T-cell (primary cell): ENCODE data around the gene HOXD13. TPM values are rescaled to one million over a fixed set of nuclear protein-coding genes. Genes with fewer than 3 reads are reported as not detected.
A peak's percentile ranks its signal among the peaks of the same experiment; 100 is the strongest.

ENCODE experiments used
- ATAC-seq, 4 experiments: fragments of 200-7000 bp in 3 of 4; fragments of 150-1000 bp in 1 of 4; cut with Tn5 transposase; replicated peaks in 1 of 4; 1 replicate in 3 of 4; 2 replicates in 1 of 4; pipeline ENCODE4 v1.10.0; 2021; ENCODE audit warnings: moderate library complexity in 3 of 4, mild to moderate bottlenecking in 2 of 4, moderate number of reproducible peaks in 1 of 4
- CTCF ChIA-PET, 2 donors: fragments of 300-600 bp; sonication (Branson Sonifier 250); formaldehyde crosslinking; loops; one replicate each; lab custom pipeline; 2022; ENCODE audit warnings: antibody characterized with exemption in 2 of 2; lab: Charles Lee
- POLR2A ChIA-PET, 2 donors: fragments of 300-600 bp; sonication (Branson Sonifier 250); formaldehyde crosslinking; loops; one replicate each; lab custom pipeline; 2022; ENCODE audit warnings: antibody characterized with exemption in 2 of 2; lab: Charles Lee
- DNase-seq, 35 experiments: peaks; one replicate each; pipeline versions ENCODE4 v3.0.0 to v3.0.0-alpha.2; 2013 to 2023
- H3K27ac ChIP-seq: one replicate; pipeline ENCODE4 v1.5.1; 2013; ENCODE audit warnings: low read length
- H3K27me3 ChIP-seq, 2 experiments: replicated peaks in 1 of 2; 1 replicate in 1 of 2; 2 replicates in 1 of 2; pipeline versions ENCODE4 v1.6.1 to v1.7.0; 2013; ENCODE audit warnings: low read length in 1 of 2, mixed read lengths in 1 of 2; ENCODE audit not compliant: control insufficient read depth in 2 of 2, insufficient read depth in 2 of 2; ENCODE audit errors: extremely low read depth in 1 of 2
- H3K36me3 ChIP-seq, 2 donors: 1 replicate in 1 of 2; 2 replicates in 1 of 2; pipeline versions ENCODE4 v1.6.1 to v1.7.0; 2013; ENCODE audit warnings: low read length in 1 of 2; ENCODE audit not compliant: control insufficient read depth in 2 of 2, insufficient read depth in 1 of 2; ENCODE audit errors: extremely low read depth in 1 of 2
- H3K4me1 ChIP-seq, 2 experiments: 1 replicate in 1 of 2; 2 replicates in 1 of 2; pipeline versions ENCODE4 v1.6.1 to v1.7.0; 2013; ENCODE audit warnings: low read length in 2 of 2, mixed read lengths in 1 of 2; ENCODE audit not compliant: insufficient read depth in 2 of 2, control insufficient read depth in 1 of 2; ENCODE audit errors: extremely low read depth in 1 of 2
- H3K4me3 ChIP-seq, 2 donors: 1 replicate in 1 of 2; 2 replicates in 1 of 2; pipeline versions ENCODE4 v1.5.1 to v1.7.0; 2013; ENCODE audit warnings: mild to moderate bottlenecking in 2 of 2, low read length in 1 of 2, moderate library complexity in 1 of 2; ENCODE audit not compliant: control insufficient read depth in 1 of 2; ENCODE audit errors: extremely low read depth in 1 of 2
- H3K9me3 ChIP-seq: 2 replicates; pipeline ENCODE4 v1.7.0; 2013
- H3K27ac Mint-ChIP-seq, 2 donors: one replicate each; pipeline ENCODE4 v1.8.0; 2020 to 2021; ENCODE audit warnings: mild to moderate bottlenecking in 2 of 2, mixed read lengths in 2 of 2
- H3K27me3 Mint-ChIP-seq, 2 donors: one replicate each; pipeline ENCODE4 v1.8.0; 2021 to 2022; ENCODE audit warnings: mixed read lengths in 2 of 2
- H3K36me3 Mint-ChIP-seq: one replicate; pipeline ENCODE4 v1.8.0; 2021; ENCODE audit warnings: mixed read lengths
- H3K4me1 Mint-ChIP-seq, 3 donors: one replicate each; pipeline ENCODE4 v1.8.0; 2020 to 2022; ENCODE audit warnings: mixed read lengths in 3 of 3, mild to moderate bottlenecking in 1 of 3
- H3K4me3 Mint-ChIP-seq, 3 donors: one replicate each; pipeline ENCODE4 v1.8.0; 2020 to 2022; ENCODE audit warnings: mild to moderate bottlenecking in 3 of 3, mixed read lengths in 3 of 3, moderate library complexity in 3 of 3
- H3K9me3 Mint-ChIP-seq, 3 donors: one replicate each; pipeline ENCODE4 v1.8.0; 2020 to 2022; ENCODE audit warnings: mixed read lengths in 3 of 3
- WGBS: methylation state at CpG from one replicate; pipeline ENCODE4 v1.1.5; 2013; ENCODE audit warnings: missing lambda C conversion rate; ENCODE audit not compliant: insufficient coverage; 5-methylcytosine and 5-hydroxymethylcytosine counted together
- total RNA-seq, 35 experiments: library from RNA in 6 of 35; stranded (reverse) in 6 of 35; fragments of 120-200 nt in 1 of 35; gene quantifications; one replicate each; pipeline versions ENCODE4 v1.2.1 to v1.2.4 and lab custom pipeline; 2013 to 2026

Gene HOXD13
- total RNA-seq = not detected
- not detected for total RNA-seq (2013)
- 0 to 0.12 (median 0) reads per million in 29 experiments for total RNA-seq (lab: John Stamatoyannopoulos, UW)

DNA sequence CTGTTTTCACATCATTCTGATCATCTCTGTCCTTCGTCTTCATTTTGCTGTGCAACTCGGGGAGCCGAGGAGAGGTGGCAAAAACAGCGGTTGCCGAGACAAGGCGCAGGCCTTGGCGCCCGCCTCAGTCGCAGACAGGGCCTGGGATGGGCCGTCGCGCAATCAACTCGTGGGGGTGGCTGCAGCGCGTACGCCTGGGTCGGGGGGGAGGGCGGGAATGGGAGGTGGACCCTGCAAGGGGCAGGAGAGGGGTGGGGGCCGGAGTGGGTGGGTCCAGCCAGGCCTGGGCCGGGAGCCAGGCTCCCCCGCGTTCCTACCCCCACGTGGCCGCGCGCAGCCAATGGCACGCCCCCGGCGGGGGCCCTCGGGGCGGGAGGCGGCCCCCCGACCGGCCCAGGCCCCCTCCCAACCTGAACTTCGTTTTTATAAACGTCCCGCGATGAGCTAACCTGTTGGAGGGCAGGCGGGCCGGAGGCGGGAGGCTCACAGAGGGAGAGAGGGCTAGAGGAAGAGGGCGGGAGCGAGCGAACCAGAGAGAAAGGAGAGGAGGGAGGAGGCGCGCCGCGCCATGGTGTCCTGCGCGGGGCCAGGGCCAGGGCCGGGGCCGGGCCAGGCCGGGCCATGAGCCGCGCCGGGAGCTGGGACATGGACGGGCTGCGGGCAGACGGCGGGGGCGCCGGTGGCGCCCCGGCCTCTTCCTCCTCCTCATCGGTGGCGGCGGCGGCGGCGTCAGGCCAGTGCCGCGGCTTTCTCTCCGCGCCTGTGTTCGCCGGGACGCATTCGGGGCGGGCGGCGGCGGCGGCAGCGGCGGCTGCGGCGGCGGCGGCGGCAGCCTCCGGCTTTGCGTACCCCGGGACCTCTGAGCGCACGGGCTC lies at the start of gene HOXD13:
TSS of gene HOXD13 (plus strand) at position 452 of the 875 bp plus-strand sequence. CDS start at position 622, 170 bp downstream.
- DNase-seq (peak in 2 of 35 experiments; percentile 12 to 16), ATAC-seq (peak in 1 of 4 experiments; percentile 28)
- ChIA-PET CTCF (interaction anchor here (0.6 kb wide), 2 partner anchors 380 to 496 kb away, joined by 3 to 5 read pairs; no protein-coding TSS in a partner anchor), POLR2A (no interaction called here)
- no peaks in the 10 kb centered on the region for H3K36me3 ChIP-seq
- peaks cover 41 to 67% of the 10 kb centered on the region in 2 experiments for H3K27me3 ChIP-seq
- H3K27ac Mint-ChIP-seq = peak within 1 kb of the TSS in 1 of 2 donors; percentile 71
- H3K9me3 ChIP-seq = peaks cover under 1% of the 10 kb centered on the region
- no peak within 1 kb of the TSS for H3K27ac ChIP-seq
- H3K36me3 Mint-ChIP-seq = no peaks in the 10 kb centered on the region
- H3K4me1 ChIP-seq = peaks cover 8 to 32% of the 10 kb centered on the region in 2 experiments
- 5% methylated on average over 66 of the region's 95 CpGs for WGBS
- H3K9me3 Mint-ChIP-seq = peaks cover 0 to 3% (median 0%) of the 10 kb centered on the region in 3 donors
- H3K4me1 Mint-ChIP-seq = peaks cover 35 to 36% (median 35%) of the 10 kb centered on the region in 3 donors
- H3K27me3 Mint-ChIP-seq = peaks cover 84 to 92% of the 10 kb centered on the region in 2 donors
- H3K4me3 Mint-ChIP-seq = peak within 1 kb of the TSS; percentile 11 to 68 (median 14)
- peak within 1 kb of the TSS in 1 of 2 donors; percentile 39 for H3K4me3 ChIP-seq

DNA sequence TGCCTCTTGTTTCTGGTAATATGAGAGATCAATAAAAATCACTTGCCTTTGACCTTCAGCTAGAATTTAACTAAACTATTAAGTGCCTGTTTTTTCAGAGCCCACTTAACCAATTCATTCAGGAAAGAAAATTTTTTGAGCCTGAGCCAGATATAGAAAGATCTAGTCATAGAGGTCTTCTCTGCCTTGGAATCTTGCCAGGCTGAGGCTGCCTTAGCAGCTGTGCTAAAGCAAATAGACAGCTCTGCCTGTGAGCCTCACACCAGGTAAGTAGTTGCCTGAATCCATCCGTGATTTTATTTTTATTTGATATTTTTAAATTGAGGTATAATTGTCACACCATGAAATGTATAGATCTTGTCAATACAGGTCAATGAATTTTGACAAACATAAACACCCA lies 36.1 kb upstream of the HOXD13 start:
- H3K27me3 Mint-ChIP-seq = peaks cover 39 to 58% of the 10 kb centered on the region in 2 donors
- Histone ChIP-seq H3K27me3 (peaks cover 4 to 10% of the 10 kb centered on the region in 2 experiments), H3K27ac (no peak overlapping the region), H3K4me1 (no peaks in the 10 kb centered on the region), H3K36me3 (no peaks in the 10 kb centered on the region), H3K9me3 (no peaks in the 10 kb centered on the region), H3K4me3 (no peak overlapping the region)
- no peaks in the 10 kb centered on the region for H3K4me1 Mint-ChIP-seq
- no peaks in the 10 kb centered on the region for H3K9me3 Mint-ChIP-seq
- H3K4me3 Mint-ChIP-seq = no peak overlapping the region
- CTCF ChIA-PET = no interaction called here
- POLR2A ChIA-PET = no interaction called here
- WGBS = no CpG with 5 or more reads among the region's 1 CpG
- no peak for ATAC-seq
- DNase-seq = no peak
- no peak overlapping the region for H3K27ac Mint-ChIP-seq
- H3K36me3 Mint-ChIP-seq = no peaks in the 10 kb centered on the region

DNA sequence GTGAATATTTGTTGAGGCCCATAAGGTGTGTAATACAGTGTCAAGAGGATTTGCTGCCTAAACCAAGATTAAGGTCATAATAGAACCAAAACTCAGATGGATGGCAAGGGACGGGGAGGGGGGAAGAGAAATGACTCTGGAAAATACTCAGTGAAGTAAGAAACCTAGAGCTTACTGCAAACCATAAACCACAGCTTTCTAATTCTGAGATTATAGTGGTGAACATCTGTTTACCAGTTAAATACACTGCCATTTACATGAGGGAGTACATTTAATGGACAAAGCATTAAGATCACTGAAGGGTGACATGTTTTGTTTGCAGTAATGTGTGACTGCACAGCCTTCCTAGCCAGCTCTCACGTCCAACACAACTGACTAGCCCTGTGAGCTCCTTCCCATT lies 28.6 kb upstream of the HOXD13 start:
- Histone ChIP-seq H3K9me3 (no peaks in the 10 kb centered on the region), H3K36me3 (no peaks in the 10 kb centered on the region), H3K4me1 (peaks cover 0 to 13% of the 10 kb centered on the region in 2 experiments), H3K27me3 (peaks cover 30 to 36% of the 10 kb centered on the region in 2 experiments), H3K27ac (no peak overlapping the region), H3K4me3 (no peak overlapping the region)
- Mint-ChIP-seq H3K27ac (no peak overlapping the region), H3K4me3 (no peak overlapping the region), H3K36me3 (no peaks in the 10 kb centered on the region), H3K9me3 (no peaks in the 10 kb centered on the region), H3K4me1 (peaks cover 10 to 14% (median 12%) of the 10 kb centered on the region in 3 donors), H3K27me3 (peaks cover 54 to 67% of the 10 kb centered on the region in 2 donors)
- POLR2A ChIA-PET = no interaction called here
- CTCF ChIA-PET = no interaction called here
- ATAC-seq (no peak), DNase-seq (no peak)
- WGBS = no CpG with 5 or more reads among the region's 2 CpGs

DNA sequence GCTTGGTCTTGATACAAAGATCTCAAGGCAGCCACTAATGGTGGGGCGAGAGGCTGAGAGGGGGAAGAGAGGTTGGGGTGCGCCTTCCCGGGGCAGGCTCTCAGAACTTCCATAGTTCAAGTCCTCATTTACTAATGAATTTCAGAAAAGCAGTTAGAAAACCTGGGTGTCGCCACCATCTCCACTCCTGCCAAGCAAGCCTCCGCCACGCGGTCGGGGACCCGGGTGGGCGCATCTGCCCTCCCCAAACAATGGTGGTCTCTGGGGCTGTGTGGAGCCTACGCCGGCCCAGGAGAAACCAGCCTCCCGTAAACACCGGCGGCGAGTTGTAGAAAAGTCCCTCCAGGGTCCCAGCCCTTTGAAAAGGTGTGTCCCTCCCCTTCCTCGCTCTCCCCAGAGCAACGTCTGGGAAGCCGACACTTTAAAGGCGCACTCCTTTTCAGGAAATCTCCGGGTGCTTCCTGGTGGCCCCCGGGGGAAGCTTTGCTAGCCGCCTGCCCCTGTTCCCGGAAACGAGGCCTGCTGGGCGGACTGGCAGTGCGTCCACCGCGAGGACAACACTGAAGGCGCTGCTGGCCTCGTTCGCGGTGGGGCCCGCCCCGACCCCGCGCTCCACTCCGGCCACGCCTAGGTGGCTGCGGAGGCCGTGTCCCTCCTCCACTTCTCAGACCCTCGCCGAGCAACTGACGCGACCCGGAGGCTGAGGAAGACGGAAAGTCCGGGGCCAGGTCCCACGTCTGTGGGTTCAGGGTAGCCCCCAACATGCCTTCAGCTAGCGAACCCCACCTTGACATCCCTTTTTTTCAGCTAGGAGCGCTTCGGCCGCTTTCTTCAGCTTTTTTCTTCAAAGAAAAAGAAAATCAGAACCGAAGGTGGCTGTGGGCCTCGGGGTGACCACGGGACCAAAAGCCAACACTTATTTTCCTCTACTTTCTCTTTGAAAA lies 25.6 kb upstream of the HOXD13 start:
- Mint-ChIP-seq H3K4me3 (peak overlapping the region in 1 of 3 donors; percentile 12), H3K27ac (no peak overlapping the region), H3K27me3 (peaks cover 73 to 74% of the 10 kb centered on the region in 2 donors), H3K36me3 (no peaks in the 10 kb centered on the region), H3K9me3 (no peaks in the 10 kb centered on the region), H3K4me1 (peaks cover 10 to 14% (median 12%) of the 10 kb centered on the region in 3 donors)
- Histone ChIP-seq H3K9me3 (no peaks in the 10 kb centered on the region), H3K4me1 (peaks cover 0 to 13% of the 10 kb centered on the region in 2 experiments), H3K27me3 (peaks cover 34 to 63% of the 10 kb centered on the region in 2 experiments), H3K27ac (no peak overlapping the region), H3K4me3 (no peak overlapping the region), H3K36me3 (no peaks in the 10 kb centered on the region)
- ChIA-PET CTCF (no interaction called here), POLR2A (interaction anchor here in 1 of 2 donors (0.6 kb wide), 1 partner anchor 8 kb away, joined by 5 read pairs; no protein-coding TSS in a partner anchor)
- DNase-seq (no peak), ATAC-seq (no peak)
- 13% methylated on average over 51 of the region's 56 CpGs for WGBS

DNA sequence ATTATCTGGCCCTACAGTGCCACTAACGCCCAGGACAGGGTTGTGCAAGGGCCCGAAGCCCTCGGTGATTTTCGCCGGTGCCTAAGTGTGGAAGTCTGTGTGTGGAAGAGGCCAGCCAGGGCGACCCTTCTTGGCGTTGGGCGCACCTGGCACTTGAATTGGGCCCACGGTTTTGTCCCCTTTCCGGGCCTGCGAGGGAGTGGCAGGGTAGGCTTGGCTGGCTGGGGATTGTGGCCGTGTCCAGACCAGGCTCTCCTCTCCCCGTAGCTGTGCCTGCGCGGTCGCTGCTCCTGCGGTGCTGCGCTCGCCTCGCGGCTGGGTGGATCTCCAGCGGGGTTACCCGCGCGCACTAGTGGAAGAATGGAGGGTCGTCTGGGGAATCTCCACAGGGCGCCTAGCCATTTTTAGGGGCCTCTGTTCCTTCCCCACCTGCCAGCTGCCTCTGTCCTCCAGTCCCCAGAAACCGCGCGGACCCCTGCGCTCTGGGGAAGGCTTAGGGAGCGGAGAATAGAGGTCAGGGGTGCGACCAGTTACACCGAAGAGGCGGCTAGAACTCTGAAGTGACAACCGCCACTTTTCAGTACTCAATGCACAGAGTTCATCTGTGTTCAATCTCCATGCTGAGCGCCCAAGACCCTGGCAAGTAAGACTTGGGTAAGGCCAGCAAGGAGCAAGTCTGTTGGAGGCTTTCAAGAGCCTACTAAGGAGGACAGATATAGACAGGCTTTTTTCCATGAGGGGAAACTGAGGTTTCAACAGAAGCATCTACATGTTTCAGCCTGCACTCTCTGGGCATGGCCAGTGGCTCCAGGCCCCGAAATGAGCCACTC lies 24.7 kb upstream of the HOXD13 start:
- Mint-ChIP-seq H3K36me3 (no peaks in the 10 kb centered on the region), H3K4me3 (peak overlapping the region in 1 of 3 donors; percentile 8), H3K9me3 (no peaks in the 10 kb centered on the region), H3K27me3 (peaks cover 72 to 74% of the 10 kb centered on the region in 2 donors), H3K27ac (no peak overlapping the region), H3K4me1 (peaks cover 10 to 16% (median 12%) of the 10 kb centered on the region in 3 donors)
- peaks cover 0 to 13% of the 10 kb centered on the region in 2 experiments for H3K4me1 ChIP-seq
- ChIA-PET CTCF (no interaction called here), POLR2A (no interaction called here)
- no peak overlapping the region for H3K4me3 ChIP-seq
- 10% methylated on average over 22 of the region's 38 CpGs for WGBS
- no peak for DNase-seq
- H3K36me3 ChIP-seq = no peaks in the 10 kb centered on the region
- no peak overlapping the region for H3K27ac ChIP-seq
- peaks cover 29 to 72% of the 10 kb centered on the region in 2 experiments for H3K27me3 ChIP-seq
- no peaks in the 10 kb centered on the region for H3K9me3 ChIP-seq
- ATAC-seq = no peak
